Immature natural killer cell (primary cell): ENCODE results near the gene ASAP2. TPM values are rescaled to one million over a fixed set of nuclear protein-coding genes. Genes with fewer than 3 reads are reported as not detected.

ENCODE experiments used
- DNase-seq, 3 donors: peaks; one replicate each; pipeline ENCODE4 v3.0.0; 2022; ENCODE audit warnings: mixed read lengths in 1 of 3
- H3K27ac Mint-ChIP-seq, 6 donors: one replicate each; pipeline ENCODE4 v1.8.0; 2020; ENCODE audit warnings: mixed read lengths in 6 of 6, mild to moderate bottlenecking in 5 of 6, inconsistent platforms in 4 of 6, moderate library complexity in 3 of 6
- H3K27me3 Mint-ChIP-seq, 3 donors: one replicate each; pipeline ENCODE4 v1.8.0; 2020 to 2021; ENCODE audit warnings: low read depth in 3 of 3, mild to moderate bottlenecking in 3 of 3, mixed read lengths in 3 of 3, moderate library complexity in 3 of 3, inconsistent platforms in 1 of 3
- H3K36me3 Mint-ChIP-seq, 3 donors: one replicate each; pipeline ENCODE4 v1.8.0; 2020; ENCODE audit warnings: mixed read lengths in 3 of 3, inconsistent platforms in 2 of 3, mild to moderate bottlenecking in 2 of 3
- H3K4me1 Mint-ChIP-seq, 2 donors: one replicate each; pipeline ENCODE4 v1.8.0; 2020; ENCODE audit warnings: inconsistent platforms in 2 of 2, mild to moderate bottlenecking in 2 of 2, mixed read lengths in 2 of 2, moderate library complexity in 1 of 2
- H3K4me3 Mint-ChIP-seq, 5 donors: one replicate each; pipeline ENCODE4 v1.8.0; 2020; ENCODE audit warnings: mild to moderate bottlenecking in 5 of 5, mixed read lengths in 5 of 5, inconsistent platforms in 3 of 5, moderate library complexity in 3 of 5
- H3K9me3 Mint-ChIP-seq, 6 donors: one replicate each; pipeline ENCODE4 v1.8.0; 2020; ENCODE audit warnings: mild to moderate bottlenecking in 6 of 6, mixed read lengths in 6 of 6, inconsistent platforms in 4 of 6, moderate library complexity in 3 of 6
- polyA plus RNA-seq, 3 donors: library from polyadenylated mRNA; unstranded; fragments of 300-500 nt; fragmentation: Illumina TruSeq; gene quantifications; one replicate each; pipeline ENCODE4 v1.2.3, GENCODE V29; 2021

Gene ASAP2
- polyA plus RNA-seq, 3 donors from 2014 or later, result 0.04 to 0.06 TPM; not detected in 1

- H3K9me3 Mint-ChIP-seq, result no peaks in the 10 kb centered on the region
- no peak overlapping the region for H3K27ac Mint-ChIP-seq
- no peak overlapping the region for H3K4me3 Mint-ChIP-seq
- no peak for DNase-seq
- peaks cover 0 to 6% (median 3%) of the 10 kb centered on the region in 3 donors for H3K27me3 Mint-ChIP-seq
- H3K36me3 Mint-ChIP-seq, result no peaks in the 10 kb centered on the region
- H3K4me1 Mint-ChIP-seq, result peaks cover 0 to 5% of the 10 kb centered on the region in 2 donors
These were observed 61.9 kb downstream of the ASAP2 start for GRCh38 chr2:9268301-9269080.

GRCh38 chr2:9269295-9269694 is 62.7 kb downstream of the ASAP2 start:
- Mint-ChIP-seq H3K4me1 (peaks cover 0 to 5% of the 10 kb centered on the region in 2 donors), H3K9me3 (no peaks in the 10 kb centered on the region), H3K36me3 (no peaks in the 10 kb centered on the region), H3K27ac (no peak overlapping the region), H3K4me3 (no peak overlapping the region), H3K27me3 (peaks cover 0 to 3% (median 0%) of the 10 kb centered on the region in 3 donors)
- DNase-seq, result no peak

DNA sequence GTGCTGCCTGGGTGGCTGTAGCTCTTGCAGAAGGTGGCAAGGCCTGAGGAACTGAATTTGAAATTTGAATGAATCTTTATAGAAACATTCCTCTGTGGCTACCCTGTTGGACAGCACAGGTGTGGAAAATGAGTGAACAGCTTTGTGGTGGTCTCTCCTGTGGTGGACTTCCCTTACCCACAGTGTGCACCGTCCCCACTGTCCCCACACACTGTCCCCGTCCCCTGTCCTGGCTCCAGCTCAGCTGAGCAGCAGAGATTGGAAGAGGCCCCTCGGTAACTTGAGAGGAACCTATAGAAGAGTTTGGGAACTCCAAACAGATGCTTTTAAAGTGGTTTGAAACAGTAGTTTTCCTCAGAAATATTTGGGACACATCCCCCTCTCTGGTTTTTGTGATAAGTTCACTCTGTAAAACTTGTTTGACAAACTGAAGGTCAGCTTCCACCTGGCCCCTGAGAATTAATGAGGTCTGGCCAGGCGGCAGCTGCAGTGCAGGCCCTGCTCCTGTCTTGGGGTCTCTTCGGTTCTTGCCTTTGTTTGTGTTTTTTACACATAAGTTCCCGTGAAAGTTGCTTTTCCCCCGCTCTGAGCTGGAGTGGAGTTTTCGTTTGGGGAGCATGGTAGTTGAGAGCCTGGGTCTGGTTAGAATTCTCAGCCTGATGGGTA is 63.2 kb downstream of the ASAP2 start:
- Mint-ChIP-seq H3K27ac (no peak overlapping the region), H3K9me3 (no peaks in the 10 kb centered on the region), H3K4me1 (peaks cover 0 to 5% of the 10 kb centered on the region in 2 donors), H3K4me3 (no peak overlapping the region), H3K36me3 (no peaks in the 10 kb centered on the region), H3K27me3 (peaks cover 0 to 3% (median 0%) of the 10 kb centered on the region in 3 donors)
- DNase-seq, result no peak

- Mint-ChIP-seq H3K9me3 (no peaks in the 10 kb centered on the region), H3K36me3 (no peaks in the 10 kb centered on the region), H3K4me1 (peaks cover 0 to 5% of the 10 kb centered on the region in 2 donors), H3K27me3 (peaks cover 0 to 3% (median 0%) of the 10 kb centered on the region in 3 donors), H3K27ac (no peak overlapping the region), H3K4me3 (no peak overlapping the region)
- no peak for DNase-seq
These were observed 64.5 kb downstream of the ASAP2 start for GRCh38 chr2:9271091-9271490.

DNA sequence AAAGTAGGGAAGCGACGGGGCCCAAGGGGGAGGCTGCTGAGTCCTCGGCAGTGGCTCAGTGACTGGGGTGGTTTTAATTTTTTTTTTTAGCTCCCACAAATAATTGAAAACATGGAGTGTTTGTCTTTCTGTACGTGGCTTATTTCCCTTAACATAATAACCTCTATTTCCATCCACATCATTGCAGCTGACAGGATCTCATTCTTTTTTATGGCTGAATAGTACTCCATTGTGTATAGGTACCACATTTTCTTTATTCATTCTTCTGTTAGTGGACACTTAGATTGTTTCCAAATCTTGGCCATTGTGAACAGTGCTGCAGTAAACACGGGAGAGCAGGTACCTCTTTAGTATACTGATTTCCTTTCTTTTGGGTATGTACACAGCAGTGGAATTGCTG is 65.1 kb downstream of the ASAP2 start:
- DNase-seq, result no peak
- peaks cover 0 to under 1% of the 10 kb centered on the region in 2 donors for H3K4me1 Mint-ChIP-seq
- H3K9me3 Mint-ChIP-seq, result no peaks in the 10 kb centered on the region
- H3K27ac Mint-ChIP-seq, result no peak overlapping the region
- H3K27me3 Mint-ChIP-seq, result peaks cover 0 to 2% (median 0%) of the 10 kb centered on the region in 3 donors
- no peaks in the 10 kb centered on the region for H3K36me3 Mint-ChIP-seq
- no peak overlapping the region for H3K4me3 Mint-ChIP-seq

DNA sequence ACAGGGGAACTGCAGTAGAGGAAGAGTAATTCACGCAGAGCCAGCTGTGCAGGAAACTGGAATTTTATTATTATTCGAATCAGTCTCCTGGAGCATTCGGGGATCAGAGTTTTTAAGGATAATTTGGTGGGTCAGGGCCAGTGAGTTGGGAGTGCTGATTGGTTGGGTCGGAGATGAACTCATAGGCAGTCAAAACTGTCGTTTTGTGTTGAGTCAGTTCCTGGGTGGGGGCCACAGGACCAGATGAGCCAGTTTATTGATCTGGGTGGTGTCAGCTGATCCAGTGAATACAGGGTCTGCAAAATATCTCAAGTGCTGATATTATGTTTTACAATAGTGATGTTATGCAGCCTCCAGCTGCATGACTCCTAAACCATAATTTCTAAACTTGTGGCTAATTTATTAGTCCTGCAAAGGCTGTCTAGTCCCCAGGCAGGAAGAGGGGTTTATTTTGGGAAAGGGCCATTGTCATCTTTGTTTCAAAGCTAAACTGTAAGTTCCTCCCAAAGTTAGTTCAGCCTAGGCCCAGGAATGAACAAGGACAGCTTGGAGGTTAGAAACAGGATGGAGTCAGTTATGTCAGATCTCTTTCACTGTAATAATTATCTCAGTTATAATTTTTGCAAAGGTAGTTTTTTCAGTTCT is 67.0 kb downstream of the ASAP2 start:
- H3K4me1 Mint-ChIP-seq, result no peaks in the 10 kb centered on the region

GRCh38 chr2:9274701-9275343 is 68.2 kb downstream of the ASAP2 start:
- H3K9me3 Mint-ChIP-seq, result no peaks in the 10 kb centered on the region
- no peaks in the 10 kb centered on the region for H3K36me3 Mint-ChIP-seq
- peaks cover 0 to 2% (median 0%) of the 10 kb centered on the region in 3 donors for H3K27me3 Mint-ChIP-seq
- no peaks in the 10 kb centered on the region for H3K4me1 Mint-ChIP-seq
- DNase-seq, result no peak
- no peak overlapping the region for H3K4me3 Mint-ChIP-seq
- H3K27ac Mint-ChIP-seq, result no peak overlapping the region

More for the DNA sequence above, 67.0 kb downstream of the ASAP2 start:
- no peak overlapping the region for H3K27ac Mint-ChIP-seq
- peaks cover 0 to 2% (median 0%) of the 10 kb centered on the region in 3 donors for H3K27me3 Mint-ChIP-seq
- no peaks in the 10 kb centered on the region for H3K36me3 Mint-ChIP-seq
- no peak overlapping the region for H3K4me3 Mint-ChIP-seq
- H3K9me3 Mint-ChIP-seq, result no peaks in the 10 kb centered on the region
- no peak for DNase-seq

- Mint-ChIP-seq H3K4me1 (no peaks in the 10 kb centered on the region), H3K27ac (no peak overlapping the region), H3K9me3 (no peaks in the 10 kb centered on the region), H3K4me3 (no peak overlapping the region), H3K27me3 (peaks cover 0 to 2% (median 0%) of the 10 kb centered on the region in 3 donors), H3K36me3 (no peaks in the 10 kb centered on the region)
- no peak for DNase-seq
These were observed 68.8 kb downstream of the ASAP2 start for GRCh38 chr2:9275399-9275798.

DNA sequence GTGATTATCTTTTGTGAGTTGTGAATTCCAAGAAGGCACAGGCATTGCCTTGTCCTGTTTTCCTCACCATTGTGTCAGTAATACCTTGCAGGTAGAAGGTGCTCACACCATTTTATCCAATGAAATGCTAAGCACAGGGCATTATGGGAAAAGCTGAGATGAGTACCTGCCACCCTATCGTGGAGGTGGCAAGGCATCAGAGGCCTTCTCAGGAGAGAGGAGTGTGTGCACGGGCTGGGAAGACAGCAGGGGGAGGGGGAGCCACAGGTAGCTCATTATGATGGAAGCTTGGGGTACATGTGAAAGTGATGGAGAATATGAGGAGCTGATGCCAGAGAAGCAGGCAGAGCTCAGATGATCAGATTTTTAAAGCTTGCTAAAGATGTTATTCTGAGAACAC is 69.5 kb downstream of the ASAP2 start:
- Mint-ChIP-seq H3K4me3 (no peak overlapping the region), H3K27ac (no peak overlapping the region), H3K4me1 (no peaks in the 10 kb centered on the region), H3K9me3 (no peaks in the 10 kb centered on the region), H3K27me3 (peaks cover 0 to 2% (median 0%) of the 10 kb centered on the region in 3 donors), H3K36me3 (no peaks in the 10 kb centered on the region)
- no peak for DNase-seq

DNA sequence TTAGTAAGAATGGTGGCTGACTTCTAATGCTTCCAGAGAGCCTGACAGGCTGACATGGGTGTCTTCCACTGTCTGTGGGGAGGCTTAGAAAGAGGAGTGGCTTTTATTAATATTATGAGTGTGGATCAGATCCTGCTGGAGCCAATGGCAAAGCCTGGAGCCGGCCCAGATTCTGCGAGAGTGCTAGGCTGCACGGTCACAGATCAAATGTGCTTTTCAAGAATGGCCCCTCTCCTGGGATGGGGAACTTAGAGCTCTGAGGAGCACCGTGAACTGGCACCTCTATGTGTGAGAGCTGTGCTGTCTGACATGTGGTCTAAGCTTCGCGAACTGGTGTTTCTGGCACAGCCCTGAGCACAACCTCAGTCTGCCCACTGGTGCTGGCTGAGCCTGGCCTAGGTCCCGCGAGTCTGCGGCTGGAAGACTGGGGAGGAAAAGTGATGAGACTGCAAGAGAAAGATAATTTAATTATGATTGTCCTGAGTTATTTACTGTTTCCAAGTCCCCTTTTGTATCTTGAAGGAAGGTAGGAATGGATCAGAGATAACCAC is 70.4 kb downstream of the ASAP2 start:
- Mint-ChIP-seq H3K27ac (no peak overlapping the region), H3K9me3 (no peaks in the 10 kb centered on the region), H3K4me3 (no peak overlapping the region), H3K4me1 (no peaks in the 10 kb centered on the region), H3K27me3 (peaks cover 0 to 2% (median 2%) of the 10 kb centered on the region in 3 donors), H3K36me3 (no peaks in the 10 kb centered on the region)
- DNase-seq, result no peak

- Mint-ChIP-seq H3K9me3 (no peaks in the 10 kb centered on the region), H3K27ac (no peak overlapping the region), H3K4me1 (no peaks in the 10 kb centered on the region), H3K27me3 (peaks cover 2 to 4% (median 2%) of the 10 kb centered on the region in 3 donors), H3K4me3 (no peak overlapping the region), H3K36me3 (no peaks in the 10 kb centered on the region)
- no peak for DNase-seq
These were observed 71.8 kb downstream of the ASAP2 start for GRCh38 chr2:9278439-9278838.

DNA sequence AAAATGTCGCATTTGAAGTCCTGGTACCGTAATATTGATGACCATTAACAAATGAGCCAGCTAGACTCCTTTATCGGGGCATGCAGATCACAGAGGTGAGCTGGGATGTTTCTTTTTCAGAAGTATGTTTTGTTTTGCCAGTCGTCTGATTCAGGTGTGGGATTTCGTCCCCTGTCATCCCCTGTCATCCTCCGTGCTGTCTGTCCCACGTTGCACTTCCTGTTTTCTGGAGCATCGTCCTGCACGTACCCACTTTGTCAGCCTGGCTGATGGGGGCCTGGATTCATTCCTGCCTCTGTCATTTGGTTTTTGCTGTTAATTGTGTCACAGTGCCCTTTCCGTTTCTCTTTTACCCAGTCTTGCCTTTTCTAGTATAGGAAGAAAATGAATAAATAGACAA is 72.8 kb downstream of the ASAP2 start:
- no peak for DNase-seq
- Mint-ChIP-seq H3K36me3 (no peaks in the 10 kb centered on the region), H3K9me3 (no peaks in the 10 kb centered on the region), H3K27me3 (peaks cover 2 to 6% (median 4%) of the 10 kb centered on the region in 3 donors), H3K27ac (no peak overlapping the region), H3K4me1 (no peaks in the 10 kb centered on the region), H3K4me3 (no peak overlapping the region)

GRCh38 chr2:9280224-9280623 is 73.6 kb downstream of the ASAP2 start:
- Mint-ChIP-seq H3K27ac (no peak overlapping the region), H3K4me1 (no peaks in the 10 kb centered on the region), H3K4me3 (no peak overlapping the region), H3K27me3 (peaks cover 4 to 6% (median 4%) of the 10 kb centered on the region in 3 donors), H3K9me3 (no peaks in the 10 kb centered on the region), H3K36me3 (no peaks in the 10 kb centered on the region)
- no peak for DNase-seq
